Measurements from ENCODE around the gene NAALADL2. TPM values are rescaled to one million over a fixed set of nuclear protein-coding genes. Genes with fewer than 3 reads are reported as not detected.
"Not testable (repeated sequence)": the region's sequence is repeated elsewhere in the genome, so short reads cannot be mapped to it uniquely, and the experiment has no call there.

NAALADL2 gene
- polyA plus RNA-seq, 2 of the 4 experiments (the other 2 are of a cell fraction) = 0.09 to 0.28 TPM

DNA sequence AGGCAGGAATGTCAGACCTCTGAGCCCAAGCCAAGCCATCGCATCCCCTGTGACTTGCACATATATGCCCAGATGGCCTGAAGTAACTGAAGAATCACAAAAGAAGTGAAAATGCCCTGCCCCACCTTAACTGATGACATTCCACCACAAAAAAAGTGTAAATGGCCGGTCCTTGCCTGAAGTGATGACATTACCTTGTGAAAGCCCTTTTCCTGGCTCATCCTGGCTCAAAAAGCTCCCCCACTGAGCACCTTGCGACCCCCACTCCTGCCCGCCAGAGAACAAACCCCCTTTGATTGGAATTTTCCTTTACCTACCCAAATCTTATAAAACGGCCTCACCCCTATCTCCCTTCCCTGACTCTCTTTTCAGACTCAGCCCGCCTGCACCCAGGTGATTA, 976.6 kb downstream of the NAALADL2 start:
- H3K4me1 ChIP-seq; FAIRE-seq; H3K9me3 ChIP-seq; ATAC-seq; H3K4me3 ChIP-seq; CTCF ChIA-PET; DNase-seq (ENCODE audit: low read depth in 1 of 2, low spot score in 1 of 2); POLR2A ChIA-PET; H3K4me2 ChIP-seq; H3K27ac ChIP-seq: not testable (repeated sequence)
- 39% methylated on average over 6 of the region's 6 CpGs for WGBS (ENCODE audit: missing lambda C conversion rate)

DNA sequence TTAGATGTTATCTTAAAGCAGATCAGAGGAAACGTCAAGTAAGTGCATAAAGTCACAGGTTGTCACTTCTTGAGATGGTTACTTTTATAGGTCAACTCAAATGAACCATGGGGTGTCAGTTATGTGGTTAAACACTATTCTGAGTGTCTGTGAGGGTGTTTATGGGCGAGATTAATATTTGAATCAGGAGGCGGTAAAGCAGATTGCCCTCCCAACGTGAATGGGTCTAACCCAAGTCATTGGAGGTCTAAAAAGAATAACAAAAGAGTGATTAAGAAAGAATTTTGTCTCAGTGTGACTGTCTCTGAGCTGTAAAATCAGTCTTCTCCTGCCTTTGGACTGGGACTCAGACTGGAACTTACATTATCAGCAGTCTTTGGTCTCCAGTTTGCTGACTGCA, 977.5 kb downstream of the NAALADL2 start:
- no peaks in the 10 kb centered on the region for H3K9me3 ChIP-seq
- 30% methylated on average over 4 of the region's 4 CpGs for WGBS (ENCODE audit: missing lambda C conversion rate)
- no peak overlapping the region for H3K4me2 ChIP-seq
- POLR2A ChIA-PET = no interaction called here
- H3K4me3 ChIP-seq = no peak overlapping the region
- no peak overlapping the region for H3K27ac ChIP-seq
- DNase-seq (ENCODE audit: low read depth in 1 of 2, low spot score in 1 of 2) (no peak), ATAC-seq (no peak), FAIRE-seq (no peak)
- no peaks in the 10 kb centered on the region for H3K4me1 ChIP-seq
- TF ChIP-seq POLR2AphosphoS2 (conservative IDR thresholded peaks at IDR 0.05; ENCODE audit: low read length) (no peak), FOSB (CRISPR knock-in tag; IDR thresholded peaks at IDR 0.05) (no peak), CBX8 (IDR thresholded peaks at IDR 0.05) (no peak), RNF2 (IDR thresholded peaks at IDR 0.05; ENCODE audit: borderline replicate concordance, low read depth) (no peak), ZNF302 (CRISPR knock-in tag; IDR thresholded peaks at IDR 0.05) (no peak), JUN (IDR thresholded peaks at IDR 0.05) (no peak), EHMT2 (IDR thresholded peaks at IDR 0.05; ENCODE audit: low read depth) (no peak), NFE2L2 (conservative IDR thresholded peaks at IDR 0.05; ENCODE audit: low read length) (no peak), FOSL2 (IDR thresholded peaks at IDR 0.05) (no peak), FOSL2 (CRISPR knock-in tag; IDR thresholded peaks at IDR 0.05) (no peak), ZFP36 (IDR thresholded peaks at IDR 0.05; ENCODE audit: borderline replicate concordance, partially characterized antibody) (no peak), CHD2 (IDR thresholded peaks at IDR 0.05; ENCODE audit: low read length, partially characterized antibody) (no peak), HOXB13 (CRISPR knock-in tag; IDR thresholded peaks at IDR 0.05; ENCODE audit: low read depth) (no peak)
- TF ChIP-seq, protein P1, sequence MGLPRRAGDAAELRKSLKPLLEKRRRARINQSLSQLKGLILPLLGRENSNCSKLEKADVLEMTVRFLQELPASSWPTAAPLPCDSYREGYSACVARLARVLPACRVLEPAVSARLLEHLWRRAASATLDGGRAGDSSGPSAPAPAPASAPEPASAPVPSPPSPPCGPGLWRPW (IDR thresholded peaks at IDR 0.05) = no peak
- TF ChIP-seq, protein P2, sequence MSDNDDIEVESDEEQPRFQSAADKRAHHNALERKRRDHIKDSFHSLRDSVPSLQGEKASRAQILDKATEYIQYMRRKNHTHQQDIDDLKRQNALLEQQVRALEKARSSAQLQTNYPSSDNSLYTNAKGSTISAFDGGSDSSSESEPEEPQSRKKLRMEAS (IDR thresholded peaks at IDR 0.05) = no peak
- TF ChIP-seq, protein P3, sequence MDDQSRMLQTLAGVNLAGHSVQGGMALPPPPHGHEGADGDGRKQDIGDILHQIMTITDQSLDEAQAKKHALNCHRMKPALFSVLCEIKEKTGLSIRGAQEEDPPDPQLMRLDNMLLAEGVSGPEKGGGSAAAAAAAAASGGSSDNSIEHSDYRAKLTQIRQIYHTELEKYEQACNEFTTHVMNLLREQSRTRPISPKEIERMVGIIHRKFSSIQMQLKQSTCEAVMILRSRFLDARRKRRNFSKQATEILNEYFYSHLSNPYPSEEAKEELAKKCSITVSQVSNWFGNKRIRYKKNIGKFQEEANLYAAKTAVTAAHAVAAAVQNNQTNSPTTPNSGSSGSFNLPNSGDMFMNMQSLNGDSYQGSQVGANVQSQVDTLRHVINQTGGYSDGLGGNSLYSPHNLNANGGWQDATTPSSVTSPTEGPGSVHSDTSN (IDR thresholded peaks at IDR 0.05) = no peak
- TF ChIP-seq, protein P4, sequence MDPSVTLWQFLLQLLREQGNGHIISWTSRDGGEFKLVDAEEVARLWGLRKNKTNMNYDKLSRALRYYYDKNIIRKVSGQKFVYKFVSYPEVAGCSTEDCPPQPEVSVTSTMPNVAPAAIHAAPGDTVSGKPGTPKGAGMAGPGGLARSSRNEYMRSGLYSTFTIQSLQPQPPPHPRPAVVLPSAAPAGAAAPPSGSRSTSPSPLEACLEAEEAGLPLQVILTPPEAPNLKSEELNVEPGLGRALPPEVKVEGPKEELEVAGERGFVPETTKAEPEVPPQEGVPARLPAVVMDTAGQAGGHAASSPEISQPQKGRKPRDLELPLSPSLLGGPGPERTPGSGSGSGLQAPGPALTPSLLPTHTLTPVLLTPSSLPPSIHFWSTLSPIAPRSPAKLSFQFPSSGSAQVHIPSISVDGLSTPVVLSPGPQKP (IDR thresholded peaks at IDR 0.05; ENCODE audit: low read depth, low read length) = no peak
- TF ChIP-seq, protein P5, sequence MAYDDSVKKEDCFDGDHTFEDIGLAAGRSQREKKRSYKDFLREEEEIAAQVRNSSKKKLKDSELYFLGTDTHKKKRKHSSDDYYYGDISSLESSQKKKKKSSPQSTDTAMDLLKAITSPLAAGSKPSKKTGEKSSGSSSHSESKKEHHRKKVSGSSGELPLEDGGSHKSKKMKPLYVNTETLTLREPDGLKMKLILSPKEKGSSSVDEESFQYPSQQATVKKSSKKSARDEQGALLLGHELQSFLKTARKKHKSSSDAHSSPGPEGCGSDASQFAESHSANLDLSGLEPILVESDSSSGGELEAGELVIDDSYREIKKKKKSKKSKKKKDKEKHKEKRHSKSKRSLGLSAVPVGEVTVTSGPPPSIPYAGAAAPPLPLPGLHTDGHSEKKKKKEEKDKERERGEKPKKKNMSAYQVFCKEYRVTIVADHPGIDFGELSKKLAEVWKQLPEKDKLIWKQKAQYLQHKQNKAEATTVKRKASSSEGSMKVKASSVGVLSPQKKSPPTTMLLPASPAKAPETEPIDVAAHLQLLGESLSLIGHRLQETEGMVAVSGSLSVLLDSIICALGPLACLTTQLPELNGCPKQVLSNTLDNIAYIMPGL (CRISPR knock-in tag; IDR thresholded peaks at IDR 0.05; ENCODE audit: borderline replicate concordance) = no peak
- CTCF ChIA-PET = no interaction called here

DNA sequence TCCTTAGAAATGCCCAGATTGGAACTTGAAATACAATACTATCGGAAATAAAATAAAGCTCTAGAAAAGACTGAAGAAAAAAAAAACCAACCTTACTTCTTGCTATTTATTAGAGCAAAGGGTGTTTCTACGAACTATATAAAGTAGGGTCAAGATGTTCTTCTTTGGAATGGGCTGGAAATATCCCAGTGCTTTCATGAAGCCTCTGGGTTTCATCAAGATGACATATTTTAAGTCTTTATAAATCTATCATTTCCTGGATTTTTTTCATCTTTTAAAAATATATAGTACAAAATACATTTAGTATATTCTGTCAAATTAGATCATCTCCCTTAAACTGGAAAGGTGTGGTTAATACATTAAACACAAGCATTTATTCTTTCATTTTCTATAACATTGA, 978.8 kb downstream of the NAALADL2 start:
- no peak overlapping the region for H3K4me3 ChIP-seq
- FAIRE-seq = no peak
- CTCF ChIA-PET = no interaction called here
- H3K4me2 ChIP-seq = no peak overlapping the region
- H3K4me1 ChIP-seq = no peaks in the 10 kb centered on the region
- no peak overlapping the region for H3K27ac ChIP-seq
- no peak for ATAC-seq
- WGBS (ENCODE audit: missing lambda C conversion rate) = 54% methylated on average over 2 of the region's 2 CpGs
- TF ChIP-seq, protein P5 (CRISPR knock-in tag; IDR thresholded peaks at IDR 0.05; ENCODE audit: borderline replicate concordance) = no peak
- TF ChIP-seq, protein P1 (IDR thresholded peaks at IDR 0.05) = no peak
- no peak for TF ChIP-seq CHD2 (IDR thresholded peaks at IDR 0.05; ENCODE audit: low read length, partially characterized antibody)
- no peaks in the 10 kb centered on the region for H3K9me3 ChIP-seq
- no peak for DNase-seq (ENCODE audit: low read depth in 1 of 2, low spot score in 1 of 2)
- POLR2A ChIA-PET = no interaction called here

Data from A549 (cell line).